GM12878 (cell line): ENCODE results near the gene DAO. TPM values are rescaled to one million over a fixed set of nuclear protein-coding genes. Genes with fewer than 3 reads are reported as not detected.
"Not testable (repeated sequence)": the region's sequence is repeated elsewhere in the genome, so short reads cannot be mapped to it uniquely, and the experiment has no call there.

Experiments
- ATAC-seq: fragments of 200-7000 bp; cut with Tn5 transposase; 3 replicates; pipeline ENCODE4 v1.9.1; 2020; ENCODE audit warnings: mild to moderate bottlenecking, moderate library complexity
- BruUV-seq: library from RNA; stranded (reverse); fragments of 400-500 nt; replicated peaks from 2 replicates; lab custom pipeline; 2021; lab: Mats Ljungman, UMichigan
- CTCF ChIA-PET: fragments of 300-600 bp; sonication (Branson Sonifier 250); formaldehyde crosslinking; extraction: SDS; loops from one replicate; lab custom pipeline; 2021; ENCODE audit warnings: inconsistent platforms; lab: Yijun Ruan, JAX
- POLR2A ChIA-PET: fragments of 350-600 bp; formaldehyde crosslinking; extraction: SDS; loops from one replicate; lab custom pipeline; 2021; ENCODE audit warnings: inconsistent platforms; lab: Charles Lee
- RAD21 ChIA-PET: fragments of 300-600 bp; sonication (Branson Sonifier 250); formaldehyde crosslinking; loops from one replicate; lab custom pipeline; 2023; ENCODE audit warnings: antibody characterized with exemption; ENCODE audit not compliant: unreplicated experiment; lab: Charles Lee
- SMC1A ChIA-PET: fragments of 300-600 bp; sonication (Branson Sonifier 250); formaldehyde crosslinking; loops from one replicate; lab custom pipeline; 2023; ENCODE audit not compliant: unreplicated experiment, uncharacterized antibody; lab: Charles Lee
- DNase-seq: peaks from one replicate; pipeline ENCODE4 v3.0.0-alpha.2; 2011; ENCODE audit warnings: low read depth, low spot score
- FAIRE-seq: peaks from 3 replicates; lab custom pipeline; 2011; peaks lifted over from hg19 to GRCh38; lab: Jason Lieb, UNC
- H2AFZ ChIP-seq: 2 replicates; pipeline ENCODE4 v1.6.0; 2011; ENCODE audit warnings: low read depth, low read length, control low read depth; ENCODE audit not compliant: control insufficient read depth
- H3K27ac ChIP-seq: 2 replicates; pipeline ENCODE4 v1.5.1; 2011; ENCODE audit warnings: control low read depth; ENCODE audit not compliant: control insufficient read depth, insufficient read depth
- H3K27me3 ChIP-seq, 2 experiments: replicated peaks in 1 of 2; 2 replicates each; pipeline versions ENCODE4 v1.6.0 to v1.6.1; 2011; ENCODE audit warnings: low read length in 1 of 2; ENCODE audit not compliant: control insufficient read depth in 2 of 2, insufficient read depth in 2 of 2
- H3K36me3 ChIP-seq, 2 experiments: 2 replicates each; pipeline ENCODE4 v1.5.1; 2011; ENCODE audit warnings: low read length in 1 of 2; ENCODE audit not compliant: control insufficient read depth in 2 of 2, insufficient read depth in 2 of 2
- H3K4me1 ChIP-seq: 2 replicates; pipeline ENCODE4 v1.6.1; 2011; ENCODE audit warnings: mild to moderate bottlenecking, low read length, moderate library complexity, mixed read lengths; ENCODE audit not compliant: control insufficient read depth, insufficient read depth
- H3K4me2 ChIP-seq: 2 replicates; pipeline ENCODE4 v1.6.0; 2011; ENCODE audit warnings: control low read depth; ENCODE audit not compliant: control insufficient read depth, insufficient read depth
- H3K4me3 ChIP-seq: fragments of 200-600 bp; sonication (generic); 2 replicates; pipeline ENCODE4 v1.5.1; 2016
- H3K79me2 ChIP-seq: 2 replicates; pipeline ENCODE4 v1.6.0; 2011; ENCODE audit warnings: low read length; ENCODE audit not compliant: control insufficient read depth, insufficient read depth
- H3K9ac ChIP-seq: 2 replicates; pipeline ENCODE4 v1.8.0; 2011; ENCODE audit warnings: low read length, control low read depth, mixed read lengths; ENCODE audit not compliant: control insufficient read depth, insufficient read depth
- H3K9me3 ChIP-seq: replicated peaks from 3 replicates; pipeline ENCODE4 v1.5.1; 2011; ENCODE audit warnings: mild to moderate bottlenecking, low read length; ENCODE audit not compliant: control insufficient read depth, insufficient read depth
- H4K20me1 ChIP-seq: 2 replicates; pipeline ENCODE4 v1.6.0; 2011; ENCODE audit not compliant: control insufficient read depth, insufficient read depth
- RB1 ChIP-seq: fragments of 450-650 bp; formaldehyde crosslinking; IDR thresholded peaks from 2 replicates; pipeline ENCODE4 v1.6.1; 2017; ENCODE audit warnings: mild to moderate bottlenecking, borderline replicate concordance
- SREBF1 ChIP-seq: IDR thresholded peaks from 2 replicates; pipeline ENCODE4 v1.6.1; 2012; ENCODE audit warnings: mild to moderate bottlenecking, low read length
- SUPT20H ChIP-seq: IDR thresholded peaks from 2 replicates; pipeline ENCODE4 v1.6.1; 2011; ENCODE audit warnings: low read depth, mild to moderate bottlenecking, low read length, moderate library complexity, borderline replicate concordance; ENCODE audit not compliant: control insufficient read depth
- WGBS: methylation state at CpG from one replicate; pipeline ENCODE4 v1.1.6; 2016; ENCODE audit warnings: low lambda C conversion rate; ENCODE audit not compliant: insufficient replicate concordance, insufficient coverage; ENCODE audit errors: missing lambda C conversion rate; 5-methylcytosine and 5-hydroxymethylcytosine counted together
- in situ Hi-C: fragments of 300-500 bp; cut with MboI; formaldehyde crosslinking; loops from 9 replicates; pipeline ENCODE4 v1.14.3; 2018; ENCODE audit warnings: mixed read lengths
- intact Hi-C: fragments of 100-400 bp; cut with micrococcal nuclease; formaldehyde crosslinking; loops from one replicate; pipeline ENCODE4 v1.14.2; 2022; ENCODE audit not compliant: unreplicated experiment
- polyA plus RNA-seq, 11 experiments: library from polyadenylated mRNA; depleted of rRNA in 4 of 11; unstranded in 6 of 11; stranded (reverse) in 5 of 11; fragments of >200 nt; fragmentation: Nextera tagmentation in 4 of 11; fragmentation: Illumina TruSeq in 1 of 11; extraction: Ambion mirVana in 4 of 11; extraction: Trizol in 1 of 11; gene quantifications; 1 replicate in 1 of 11; 2 replicates in 10 of 11; pipeline versions ENCODE4 v1.2.1 to v1.2.3, GENCODE V29; 2011 to 2016; ENCODE audit warnings: inconsistent platforms in 2 of 11, missing spikeins in 2 of 11, low read depth in 1 of 11
- total RNA-seq, 4 experiments: library from RNA; depleted of rRNA in 3 of 4; stranded (reverse); fragments of >200 nt in 3 of 4; fragmentation: Illumina TruSeq in 1 of 4; extraction: Trizol in 1 of 4; gene quantifications; 2 replicates each; pipeline versions ENCODE4 v1.2.1 to v1.2.3, GENCODE V29; 2013 to 2021

The DAO gene
- total and polyA plus RNA-seq, 10 of the 15 experiments (the other 5 are each of a cell fraction or from before 2014, with no cell fraction given), result 0.15 TPM; not detected in 9

GRCh38 chr12:108865169-108865568 is 14.7 kb upstream of the DAO start:
- ATAC-seq, result no peak
- ChIA-PET CTCF (no interaction called here), POLR2A (interaction anchor here (0.7 to 1.2 kb wide), 2 partner anchors 8 to 190 kb away, joined by 3 to 5 read pairs; partner anchors contain the start of gene SSH1), RAD21 (no interaction called here), SMC1A (no interaction called here)
- Histone ChIP-seq H4K20me1 (no peaks in the 10 kb centered on the region), H3K4me3 (no peak overlapping the region), H3K36me3 (no peaks in the 10 kb centered on the region), H2AFZ (no peak overlapping the region), H3K79me2 (no peaks in the 10 kb centered on the region), H3K9ac (no peak overlapping the region), H3K27ac (no peak overlapping the region), H3K9me3 (no peaks in the 10 kb centered on the region)
- DNase-seq, result no peak
- no peak for FAIRE-seq
- 95% methylated on average over 4 of the region's 4 CpGs for WGBS
- intact Hi-C loops, result no loop called here
- in situ Hi-C loops, result no loop called here
- TF ChIP-seq RB1, result no peak
- TF ChIP-seq SUPT20H, result no peak
- TF ChIP-seq SREBF1, result no peak
- TF ChIP-seq, all 136 proteins: peak for 0
- no TSS peak for BruUV-seq
- H3K4me2 ChIP-seq, result no peak overlapping the region
- no peaks in the 10 kb centered on the region for H3K27me3 ChIP-seq
- H3K4me1 ChIP-seq, result peaks cover 21% of the 10 kb centered on the region

GRCh38 chr12:108866083-108866482 is 13.8 kb upstream of the DAO start:
- H4K20me1 ChIP-seq, DNase-seq, H3K27me3 ChIP-seq, H3K9me3 ChIP-seq, H3K9ac ChIP-seq, FAIRE-seq, H3K4me3 ChIP-seq, H3K27ac ChIP-seq, ATAC-seq, in situ Hi-C loops, SMC1A ChIA-PET, H3K4me2 ChIP-seq, intact Hi-C loops, H3K79me2 ChIP-seq, H3K36me3 ChIP-seq, H2AFZ ChIP-seq, BruUV-seq: not testable (repeated sequence)
- WGBS, result 68% methylated on average over 10 of the region's 10 CpGs
- POLR2A ChIA-PET, result interaction anchor here (1.2 kb wide), 1 partner anchor 9 kb away, joined by 3 read pairs; the partner anchor contains the start of gene SSH1
- RAD21 ChIA-PET, result interaction anchor here (0.6 kb wide), 1 partner anchor 1033 kb away, joined by 4 read pairs; no protein-coding TSS in a partner anchor
- CTCF ChIA-PET, result interaction anchor here (0.7 kb wide), 1 partner anchor 18 kb away, joined by 3 read pairs; no protein-coding TSS in a partner anchor
- H3K4me1 ChIP-seq, result peaks cover 14% of the 10 kb centered on the region
